ENCODE measurements around the gene MEX3C. TPM values are rescaled to one million over a fixed set of nuclear protein-coding genes. Genes with fewer than 3 reads are reported as not detected.

MEX3C gene
- total and polyA plus RNA-seq, 3 experiments from 2014 or later = 11.1 to 69.8 (median 68.6) TPM

DNA sequence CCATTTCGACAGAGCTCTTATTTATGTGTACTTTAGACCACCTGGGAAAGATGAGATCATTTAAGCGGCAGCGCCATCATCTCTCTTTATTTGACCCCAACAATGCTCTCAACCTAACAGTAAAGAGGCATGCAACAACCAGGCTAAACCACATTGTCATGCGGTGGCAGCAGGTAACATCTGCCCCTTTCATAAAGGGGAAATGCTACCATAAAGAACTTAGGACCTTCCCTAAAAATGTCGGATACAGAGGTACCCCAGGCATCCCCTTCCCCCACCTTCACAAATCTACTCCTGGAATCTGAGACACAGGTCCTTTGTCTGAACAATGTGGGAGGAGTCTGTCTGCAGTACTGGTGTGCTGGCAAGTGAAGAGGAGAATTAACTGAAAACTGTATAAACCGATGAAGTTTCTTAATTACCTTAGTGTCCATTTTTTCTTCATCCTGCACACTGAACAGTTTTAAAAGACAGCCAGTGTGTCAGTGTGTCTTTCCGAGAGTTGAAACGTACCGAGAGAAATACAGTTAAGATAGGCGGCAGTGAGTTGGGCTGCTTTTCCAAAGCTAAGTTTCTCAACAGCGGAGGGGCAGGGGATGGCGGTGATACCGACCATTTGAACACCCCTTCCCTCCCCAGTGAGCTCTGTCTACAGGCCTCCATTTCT is 1.9 kb downstream of the MEX3C start:
- no peaks in the 10 kb centered on the region for H3K27me3 ChIP-seq (ENCODE audit: insufficient read depth, low read length, poor library complexity, severe bottlenecking)
- peaks cover 0 to 3% of the 10 kb centered on the region in 2 donors for H3K27me3 Mint-ChIP-seq

DNA sequence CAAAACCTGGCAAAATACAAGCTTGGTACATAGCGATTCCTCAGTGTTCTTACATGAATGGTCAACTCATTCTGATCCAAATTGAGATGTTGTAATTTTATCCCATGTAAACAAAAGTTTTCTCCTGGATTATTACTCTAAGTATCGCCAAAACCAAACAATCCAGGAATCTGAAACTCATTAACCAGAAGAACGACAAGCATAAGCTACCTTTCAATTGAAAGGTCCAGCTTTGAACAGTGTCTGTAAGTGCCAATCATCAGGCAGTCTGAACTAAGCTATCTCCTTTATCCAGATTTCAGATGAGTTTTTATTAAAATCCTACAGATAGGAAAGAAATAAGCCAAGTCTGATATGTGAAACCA is 2.4 kb downstream of the MEX3C start:
- Histone ChIP-seq H3K4me3 (ENCODE audit: low read length) (peak overlapping the region; percentile 74), H3K36me3 (ENCODE audit: insufficient read depth, low read length) (no peaks in the 10 kb centered on the region), H3K4me1 (ENCODE audit: insufficient read depth, low read length) (peaks cover 51% of the 10 kb centered on the region), H3K27ac (ENCODE audit: low read depth, low read length) (peak overlapping the region; percentile 85), H3K27me3 (ENCODE audit: insufficient read depth, low read length, poor library complexity, severe bottlenecking) (no peaks in the 10 kb centered on the region), H3K9me3 (ENCODE audit: low read length) (no peaks in the 10 kb centered on the region)
- Mint-ChIP-seq H3K27ac (peak overlapping the region; percentile 86 to 99 (median 96)), H3K9me3 (no peaks in the 10 kb centered on the region), H3K27me3 (peaks cover 0 to 2% of the 10 kb centered on the region in 2 donors), H3K36me3 (peaks cover 0 to 12% (median 0%) of the 10 kb centered on the region in 3 donors), H3K4me1 (peaks cover 54 to 61% (median 57%) of the 10 kb centered on the region in 3 donors), H3K4me3 (peak overlapping the region; percentile 91 to 100 (median 99))
- ChIA-PET CTCF (interaction anchor here (1.0 kb wide), 1 partner anchor 9 kb away, joined by 5 read pairs; no protein-coding TSS in a partner anchor), POLR2A (interaction anchor here (1.2 to 3.7 kb wide), 2 partner anchors 41 to 165 kb away, joined by 3 to 22 read pairs; partner anchors contain the start of gene SMAD4)
- DNase-seq = no peak

More for the DNA sequence above, 1.9 kb downstream of the MEX3C start:
- H3K9me3 Mint-ChIP-seq = no peaks in the 10 kb centered on the region
- Histone ChIP-seq H3K27ac (ENCODE audit: low read depth, low read length) (peak overlapping the region; percentile 85), H3K4me3 (ENCODE audit: low read length) (peak overlapping the region; percentile 74), H3K4me1 (ENCODE audit: insufficient read depth, low read length) (peaks cover 46% of the 10 kb centered on the region), H3K36me3 (ENCODE audit: insufficient read depth, low read length) (no peaks in the 10 kb centered on the region), H3K9me3 (ENCODE audit: low read length) (no peaks in the 10 kb centered on the region)
- peak overlapping the region; percentile 91 to 100 (median 99) for H3K4me3 Mint-ChIP-seq
- H3K27ac Mint-ChIP-seq = peak overlapping the region; percentile 86 to 99 (median 96)
- H3K4me1 Mint-ChIP-seq = peaks cover 48 to 56% (median 52%) of the 10 kb centered on the region in 3 donors
- ChIA-PET CTCF (interaction anchor here (1.0 to 3.8 kb wide), 5 partner anchors 9 to 165 kb away, joined by 3 to 24 read pairs (median 5); partner anchors contain the start of gene SMAD4), POLR2A (interaction anchor here (0.5 to 3.7 kb wide), 4 partner anchors 8 to 165 kb away, joined by 3 to 22 read pairs (median 8); partner anchors contain the start of gene SMAD4)
- peaks cover 0 to 11% (median 0%) of the 10 kb centered on the region in 3 donors for H3K36me3 Mint-ChIP-seq
- DNase-seq = peak; percentile 8 to 60 (median 39)

DNA sequence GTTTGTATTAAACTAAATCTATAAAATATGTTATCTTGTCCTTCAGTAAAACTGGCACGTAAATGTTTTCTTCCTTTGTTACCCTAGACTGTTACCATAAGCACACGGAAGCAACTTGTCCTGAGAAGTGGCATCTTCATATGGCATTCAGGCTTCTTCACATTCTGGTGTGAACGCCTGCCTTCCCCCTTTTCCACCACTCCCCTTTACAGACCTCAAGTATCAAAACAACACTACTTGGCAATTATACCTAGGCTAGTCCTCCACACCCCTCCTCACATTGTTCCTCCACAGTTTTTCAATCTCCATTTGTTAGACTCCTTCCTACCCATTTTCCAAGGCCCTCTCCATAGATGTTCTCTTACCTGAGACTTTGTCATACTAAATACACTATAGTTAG is 2.9 kb downstream of the MEX3C start:
- H3K27ac Mint-ChIP-seq = peak overlapping the region; percentile 86 to 99 (median 96)
- POLR2A ChIA-PET = no interaction called here
- peaks cover 56 to 66% (median 62%) of the 10 kb centered on the region in 3 donors for H3K4me1 Mint-ChIP-seq
- no peak for DNase-seq
- no peaks in the 10 kb centered on the region for H3K9me3 Mint-ChIP-seq
- Histone ChIP-seq H3K4me3 (ENCODE audit: low read length) (peak overlapping the region; percentile 74), H3K27ac (ENCODE audit: low read depth, low read length) (peak overlapping the region; percentile 85), H3K9me3 (ENCODE audit: low read length) (no peaks in the 10 kb centered on the region), H3K27me3 (ENCODE audit: insufficient read depth, low read length, poor library complexity, severe bottlenecking) (no peaks in the 10 kb centered on the region), H3K36me3 (ENCODE audit: insufficient read depth, low read length) (no peaks in the 10 kb centered on the region), H3K4me1 (ENCODE audit: insufficient read depth, low read length) (peaks cover 54% of the 10 kb centered on the region)
- peaks cover 0 to 14% (median 0%) of the 10 kb centered on the region in 3 donors for H3K36me3 Mint-ChIP-seq
- CTCF ChIA-PET = interaction anchor here (1.0 kb wide), 1 partner anchor 8 kb away, joined by 5 read pairs; no protein-coding TSS in a partner anchor
- H3K27me3 Mint-ChIP-seq = peaks cover 0 to 1% of the 10 kb centered on the region in 2 donors
- H3K4me3 Mint-ChIP-seq = peak overlapping the region; percentile 91 to 100 (median 99)

DNA sequence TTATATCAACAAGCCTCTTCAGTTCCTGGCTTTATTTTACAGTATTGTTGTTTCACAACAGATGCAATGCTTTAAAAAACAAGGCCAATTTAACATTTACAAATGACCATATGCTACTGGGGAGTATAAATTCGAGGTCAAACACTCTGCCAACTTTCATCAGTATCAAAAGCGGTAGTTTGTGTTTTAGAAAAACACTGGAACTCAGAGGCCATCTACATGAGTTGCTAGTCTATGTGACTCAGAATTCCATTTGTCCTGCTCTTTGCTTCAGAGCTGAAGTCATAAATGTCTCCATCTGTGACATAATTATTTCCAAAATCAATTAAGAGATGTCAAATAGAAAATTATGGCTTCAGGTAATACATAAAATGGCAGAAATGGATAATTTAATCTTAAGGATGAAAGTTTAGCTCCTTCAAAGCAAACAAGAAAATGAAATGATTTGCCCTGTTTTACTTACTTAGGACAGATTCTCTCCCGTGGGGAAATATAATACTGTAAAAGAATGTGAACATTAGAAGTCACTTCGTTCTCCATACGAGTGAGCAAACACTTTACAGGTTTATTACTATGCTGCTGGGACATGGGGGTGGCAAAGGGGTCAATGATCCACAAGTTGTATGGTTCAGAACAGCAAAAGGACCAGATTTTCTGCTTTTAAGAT is 3.7 kb downstream of the MEX3C start:
- CTCF ChIA-PET = no interaction called here
- Mint-ChIP-seq H3K27me3 (no peaks in the 10 kb centered on the region), H3K4me1 (peaks cover 59 to 67% (median 65%) of the 10 kb centered on the region in 3 donors), H3K4me3 (peak overlapping the region; percentile 91 to 100 (median 99)), H3K27ac (peak overlapping the region; percentile 65 to 98 (median 85)), H3K9me3 (no peaks in the 10 kb centered on the region), H3K36me3 (peaks cover 0 to 14% (median 0%) of the 10 kb centered on the region in 3 donors)
- H3K4me3 ChIP-seq (ENCODE audit: low read length) = no peak overlapping the region
- DNase-seq = no peak
- POLR2A ChIA-PET = interaction anchor here (1.0 to 1.1 kb wide), 2 partner anchors 40 to 226 kb away, joined by 3 read pairs; partner anchors contain the start of gene ELAC1
- H3K27me3 ChIP-seq (ENCODE audit: insufficient read depth, low read length, poor library complexity, severe bottlenecking) = no peaks in the 10 kb centered on the region
- H3K36me3 ChIP-seq (ENCODE audit: insufficient read depth, low read length) = no peaks in the 10 kb centered on the region
- no peaks in the 10 kb centered on the region for H3K9me3 ChIP-seq (ENCODE audit: low read length)
- H3K27ac ChIP-seq (ENCODE audit: low read depth, low read length) = peak overlapping the region; percentile 12
- peaks cover 58% of the 10 kb centered on the region for H3K4me1 ChIP-seq (ENCODE audit: insufficient read depth, low read length)

DNA sequence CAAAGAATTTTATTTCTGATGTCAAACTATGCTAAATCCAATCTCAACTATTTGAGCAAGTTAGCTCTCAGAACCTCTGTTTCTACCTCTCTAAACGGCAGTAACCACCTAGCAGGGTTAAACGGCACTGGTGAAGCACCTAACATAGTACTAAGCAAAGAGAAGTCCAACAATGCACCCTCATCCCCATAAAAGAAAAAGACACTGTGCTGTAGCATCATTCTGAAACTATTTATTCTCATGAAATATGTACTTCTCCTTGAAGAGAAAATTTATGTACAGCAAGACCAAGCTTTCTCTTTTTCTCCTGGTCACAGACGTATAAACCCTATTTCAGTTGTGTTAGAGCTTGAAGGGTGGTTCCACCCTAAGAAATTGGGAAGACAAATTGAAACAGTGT is 4.8 kb downstream of the MEX3C start:
- Mint-ChIP-seq H3K4me1 (peaks cover 67 to 77% (median 75%) of the 10 kb centered on the region in 3 donors), H3K27ac (peak overlapping the region in 7 of 8 donors; percentile 14 to 89 (median 78)), H3K9me3 (no peaks in the 10 kb centered on the region), H3K27me3 (no peaks in the 10 kb centered on the region), H3K36me3 (peaks cover 0 to 11% (median 0%) of the 10 kb centered on the region in 3 donors), H3K4me3 (peak overlapping the region; percentile 30 to 63 (median 60))
- Histone ChIP-seq H3K36me3 (ENCODE audit: insufficient read depth, low read length) (no peaks in the 10 kb centered on the region), H3K4me1 (ENCODE audit: insufficient read depth, low read length) (peaks cover 67% of the 10 kb centered on the region), H3K27me3 (ENCODE audit: insufficient read depth, low read length, poor library complexity, severe bottlenecking) (no peaks in the 10 kb centered on the region), H3K4me3 (ENCODE audit: low read length) (no peak overlapping the region), H3K9me3 (ENCODE audit: low read length) (no peaks in the 10 kb centered on the region), H3K27ac (ENCODE audit: low read depth, low read length) (no peak overlapping the region)
- CTCF ChIA-PET = interaction anchor here (1.1 to 1.2 kb wide), 2 partner anchors 38 to 82 kb away, joined by 3 to 4 read pairs; no protein-coding TSS in a partner anchor
- POLR2A ChIA-PET = interaction anchor here (1.1 to 1.2 kb wide), 2 partner anchors 39 kb away, joined by 3 read pairs; no protein-coding TSS in a partner anchor
- DNase-seq = no peak

DNA sequence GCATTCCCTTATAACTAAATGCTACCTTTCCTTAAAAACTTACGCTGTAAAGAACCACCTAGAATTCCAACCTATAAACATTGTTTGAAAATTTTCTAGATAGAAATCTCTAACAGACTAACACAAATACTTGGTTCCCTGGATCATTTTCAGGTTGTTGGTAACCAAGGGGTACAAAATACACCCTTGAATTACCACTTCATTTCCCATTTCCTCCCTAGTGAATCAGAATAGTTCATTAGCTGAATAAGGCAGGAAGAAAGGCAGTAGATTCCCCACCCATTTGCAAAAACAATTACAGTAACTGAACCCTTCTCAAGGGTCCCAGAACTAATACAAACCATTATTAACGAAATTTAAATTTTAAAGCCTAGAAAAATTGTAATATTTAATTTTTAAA is 5.5 kb downstream of the MEX3C start:
- Histone ChIP-seq H3K36me3 (ENCODE audit: insufficient read depth, low read length) (no peaks in the 10 kb centered on the region), H3K9me3 (ENCODE audit: low read length) (no peaks in the 10 kb centered on the region), H3K4me1 (ENCODE audit: insufficient read depth, low read length) (peaks cover 74% of the 10 kb centered on the region), H3K27me3 (ENCODE audit: insufficient read depth, low read length, poor library complexity, severe bottlenecking) (no peaks in the 10 kb centered on the region), H3K27ac (ENCODE audit: low read depth, low read length) (no peak overlapping the region), H3K4me3 (ENCODE audit: low read length) (no peak overlapping the region)
- Mint-ChIP-seq H3K36me3 (peaks cover 0 to 16% (median 0%) of the 10 kb centered on the region in 3 donors), H3K4me3 (peak overlapping the region in 5 of 7 donors; percentile 31 to 58 (median 43)), H3K4me1 (peaks cover 73 to 84% (median 82%) of the 10 kb centered on the region in 3 donors), H3K27ac (peak overlapping the region; percentile 17 to 84 (median 62)), H3K9me3 (no peaks in the 10 kb centered on the region), H3K27me3 (no peaks in the 10 kb centered on the region)
- ChIA-PET CTCF (interaction anchor here (1.1 to 1.2 kb wide), 2 partner anchors 38 to 82 kb away, joined by 3 to 4 read pairs; no protein-coding TSS in a partner anchor), POLR2A (interaction anchor here (1.2 kb wide), 1 partner anchor 38 kb away, joined by 3 read pairs; no protein-coding TSS in a partner anchor)
- no peak for DNase-seq

DNA sequence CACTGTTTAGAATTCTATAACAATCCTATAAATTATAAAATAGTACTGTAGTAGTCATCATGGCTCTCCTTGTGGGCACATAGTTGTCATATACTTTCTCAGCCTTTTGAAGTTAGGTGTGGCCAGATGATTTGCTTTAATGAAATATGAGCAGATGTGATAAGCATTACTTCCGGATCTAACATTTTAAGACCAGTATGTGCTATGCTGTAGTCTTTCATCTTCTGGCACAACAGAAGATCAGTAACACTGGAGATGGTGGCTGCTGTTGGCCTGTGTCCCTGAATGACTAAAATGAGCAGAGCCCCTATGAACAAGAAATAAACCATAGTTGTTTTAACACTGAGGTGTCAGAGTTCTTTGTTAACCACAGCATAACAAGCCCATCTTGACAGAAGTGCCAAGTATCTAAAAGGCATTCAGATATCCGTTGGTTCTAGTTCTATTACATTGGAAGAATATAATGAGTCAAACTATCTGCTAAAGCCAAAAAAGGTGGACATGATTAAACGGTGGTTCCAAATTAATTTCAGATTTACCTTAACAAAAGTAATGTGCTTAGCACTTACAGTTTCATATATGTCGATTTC is 6.3 kb downstream of the MEX3C start:
- peak in 4 of 5 donors; percentile 17 to 70 (median 42) for DNase-seq
- Histone ChIP-seq H3K4me3 (ENCODE audit: low read length) (no peak overlapping the region), H3K9me3 (ENCODE audit: low read length) (no peaks in the 10 kb centered on the region), H3K27me3 (ENCODE audit: insufficient read depth, low read length, poor library complexity, severe bottlenecking) (no peaks in the 10 kb centered on the region), H3K27ac (ENCODE audit: low read depth, low read length) (no peak overlapping the region), H3K4me1 (ENCODE audit: insufficient read depth, low read length) (peaks cover 82% of the 10 kb centered on the region), H3K36me3 (ENCODE audit: insufficient read depth, low read length) (no peaks in the 10 kb centered on the region)
- H3K27me3 Mint-ChIP-seq = no peaks in the 10 kb centered on the region
- POLR2A ChIA-PET = no interaction called here
- peaks cover 81 to 92% (median 90%) of the 10 kb centered on the region in 3 donors for H3K4me1 Mint-ChIP-seq
- peaks cover 0 to 22% (median 0%) of the 10 kb centered on the region in 3 donors for H3K36me3 Mint-ChIP-seq
- CTCF ChIA-PET = no interaction called here
- H3K27ac Mint-ChIP-seq = peak overlapping the region; percentile 68 to 92 (median 82)
- no peaks in the 10 kb centered on the region for H3K9me3 Mint-ChIP-seq
- peak overlapping the region; percentile 34 to 65 (median 45) for H3K4me3 Mint-ChIP-seq

All from CD8-positive, alpha-beta memory T cell (primary cell).